Muscle of leg (tissue), 11 donors: ENCODE data around the gene SLC34A3. TPM values are rescaled to one million over a fixed set of nuclear protein-coding genes. Genes with fewer than 3 reads are reported as not detected.
"Not testable (repeated sequence)": the region's sequence is repeated elsewhere in the genome, so short reads cannot be mapped to it uniquely, and the experiment has no call there.

Experiments
- DNase-seq: peaks from one replicate; pipeline ENCODE4 v3.0.0; 2013
- H3K27ac ChIP-seq: one replicate; pipeline ENCODE4 v1.5.1; 2013; ENCODE audit warnings: mild to moderate bottlenecking, low read length, control low read depth
- H3K27me3 ChIP-seq: one replicate; pipeline ENCODE4 v1.6.1; 2013; ENCODE audit warnings: low read length; ENCODE audit not compliant: control insufficient read depth, insufficient read depth
- H3K36me3 ChIP-seq: one replicate; pipeline ENCODE4 v1.6.1; 2013; ENCODE audit warnings: low read length; ENCODE audit not compliant: control insufficient read depth, insufficient read depth
- H3K4me1 ChIP-seq: one replicate; pipeline ENCODE4 v1.6.1; 2013; ENCODE audit warnings: low read length; ENCODE audit not compliant: control insufficient read depth, insufficient read depth
- H3K4me3 ChIP-seq: one replicate; pipeline ENCODE4 v1.5.1; 2013; ENCODE audit warnings: low read length, control low read depth
- H3K9me3 ChIP-seq: replicated peaks from 2 replicates; pipeline ENCODE4 v1.6.1; 2013; ENCODE audit warnings: low read depth, low read length; ENCODE audit not compliant: control insufficient read depth
- WGBS: methylation state at CpG from one replicate; pipeline ENCODE4 v1.1.5; 2013; ENCODE audit warnings: missing lambda C conversion rate; ENCODE audit not compliant: insufficient coverage; 5-methylcytosine and 5-hydroxymethylcytosine counted together
- polyA plus RNA-seq, 8 donors: library from polyadenylated mRNA; unstranded; fragments of 120-200 nt; gene quantifications; one replicate each; pipeline versions ENCODE4 v1.2.1 to v1.2.3, GENCODE V29; 2013; ENCODE audit warnings: inconsistent platforms in 1 of 8, low replicate concordance in 1 of 8; ENCODE audit not compliant: insufficient read length in 8 of 8, insufficient read depth in 1 of 8
- total RNA-seq: library from RNA; stranded (reverse); fragments of 120-200 nt; gene quantifications from one replicate; pipeline ENCODE4 v1.2.4, GENCODE V29; 2013

Gene SLC34A3
- total and polyA plus RNA-seq, 9 donors: 0.04 to 3.6 (median 1.3) TPM

GRCh38 chr9:137236238-137236935 lies 5.7 kb downstream of the SLC34A3 start:
- H3K27me3 ChIP-seq: peaks cover 23% of the 10 kb centered on the region
- peak; percentile 83 for DNase-seq
- no peaks in the 10 kb centered on the region for H3K9me3 ChIP-seq
- peaks cover 58% of the 10 kb centered on the region for H3K4me1 ChIP-seq
- WGBS: 9% methylated on average over 27 of the region's 31 CpGs
- peak overlapping the region; percentile 31 for H3K4me3 ChIP-seq
- peak overlapping the region; percentile 98 for H3K27ac ChIP-seq
- H3K36me3 ChIP-seq: no peaks in the 10 kb centered on the region

GRCh38 chr9:137236936-137237421 lies 6.3 kb downstream of the SLC34A3 start:
- H3K27ac ChIP-seq: peak overlapping the region; percentile 98

GRCh38 chr9:137237759-137238726 lies 7.3 kb downstream of the SLC34A3 start:
- Histone ChIP-seq H3K36me3 (peaks cover 12% of the 10 kb centered on the region), H3K4me1 (peaks cover 65% of the 10 kb centered on the region), H3K9me3 (no peaks in the 10 kb centered on the region), H3K4me3 (peak overlapping the region; percentile 11), H3K27ac (peak overlapping the region; percentile 98), H3K27me3 (peaks cover 11% of the 10 kb centered on the region)
- peak; percentile 83 for DNase-seq
- 58% methylated on average over 10 of the region's 13 CpGs for WGBS

More at GRCh38 chr9:137236936-137237421, 6.3 kb downstream of the SLC34A3 start:
- peaks cover 2% of the 10 kb centered on the region for H3K36me3 ChIP-seq
- H3K4me1 ChIP-seq: peaks cover 59% of the 10 kb centered on the region
- peaks cover 20% of the 10 kb centered on the region for H3K27me3 ChIP-seq
- no peaks in the 10 kb centered on the region for H3K9me3 ChIP-seq
- peak overlapping the region; percentile 31 for H3K4me3 ChIP-seq
- 29% methylated on average over 7 of the region's 11 CpGs for WGBS
- peak; percentile 64 for DNase-seq

- DNase-seq, H3K9me3 ChIP-seq, H3K27me3 ChIP-seq: not testable (repeated sequence)
- H3K4me3 ChIP-seq: peak overlapping the region; percentile 72
- peak overlapping the region; percentile 98 for H3K27ac ChIP-seq
- peaks cover 25% of the 10 kb centered on the region for H3K36me3 ChIP-seq
- WGBS: 92% methylated on average over 4 of the region's 27 CpGs
- peaks cover 77% of the 10 kb centered on the region for H3K4me1 ChIP-seq
Observed at GRCh38 chr9:137239541-137240200, 9.0 kb downstream of the SLC34A3 start.

- under 1% methylated on average over 58 of the region's 58 CpGs for WGBS
- peaks cover 78% of the 10 kb centered on the region for H3K4me1 ChIP-seq
- peak; percentile 90 for DNase-seq
Observed at GRCh38 chr9:137240318-137240840, 9.7 kb downstream of the SLC34A3 start.

GRCh38 chr9:137240841-137241489 lies 10.3 kb downstream of the SLC34A3 start, which contains the start of gene TUBB4B:
TSS of gene TUBB4B (plus strand) at chr9:137241287. CDS start at chr9:137241361, 74 bp downstream.
- DNase-seq: peak; percentile 100
- WGBS: 0% methylated on average over 63 of the region's 67 CpGs
- Histone ChIP-seq H3K9me3 (no peaks in the 10 kb centered on the region), H3K27me3 (no peaks in the 10 kb centered on the region), H3K36me3 (peaks cover 25% of the 10 kb centered on the region), H3K27ac (peak within 1 kb of the TSS; percentile 98), H3K4me1 (peaks cover 72% of the 10 kb centered on the region), H3K4me3 (peak within 1 kb of the TSS; percentile 72)

More at GRCh38 chr9:137240318-137240840, 9.7 kb downstream of the SLC34A3 start:
- Histone ChIP-seq H3K36me3 (peaks cover 25% of the 10 kb centered on the region), H3K27me3 (peaks cover under 1% of the 10 kb centered on the region), H3K4me3 (peak overlapping the region; percentile 72), H3K27ac (peak overlapping the region; percentile 98), H3K9me3 (no peaks in the 10 kb centered on the region)

GRCh38 chr9:137241490-137242268 lies 11.0 kb downstream of the SLC34A3 start:
- Histone ChIP-seq H3K27ac (peak overlapping the region; percentile 79), H3K27me3 (no peaks in the 10 kb centered on the region), H3K9me3 (no peaks in the 10 kb centered on the region), H3K36me3 (peaks cover 25% of the 10 kb centered on the region), H3K4me1 (peaks cover 68% of the 10 kb centered on the region), H3K4me3 (peak overlapping the region; percentile 68)
- 1% methylated on average over 66 of the region's 83 CpGs for WGBS
- DNase-seq: peak; percentile 54

- Histone ChIP-seq H3K9me3 (no peaks in the 10 kb centered on the region), H3K27ac (peak overlapping the region; percentile 23), H3K4me3 (peak overlapping the region; percentile 68), H3K27me3 (no peaks in the 10 kb centered on the region), H3K4me1 (peaks cover 68% of the 10 kb centered on the region), H3K36me3 (peaks cover 25% of the 10 kb centered on the region)
- 78% methylated on average over 35 of the region's 36 CpGs for WGBS
- no peak for DNase-seq
Observed at GRCh38 chr9:137242269-137243203, 11.8 kb downstream of the SLC34A3 start.
